ENCODE results near the gene TERT. TPM values are rescaled to one million over a fixed set of nuclear protein-coding genes. Genes with fewer than 3 reads are reported as not detected.
"Not testable (repeated sequence)": the region's sequence is repeated elsewhere in the genome, so short reads cannot be mapped to it uniquely, and the experiment has no call there.

TERT gene
- total RNA-seq, 2 donors from 2014 or later, result not detected

- Histone ChIP-seq H3K36me3 (no peaks in the 10 kb centered on the region), H3K27me3 (replicated peaks; ENCODE audit: insufficient read depth) (no peaks in the 10 kb centered on the region), H3K9me3 (peaks cover 5% of the 10 kb centered on the region), H3K4me1 (ENCODE audit: control insufficient read depth in 1 of 2, low read depth in 2 of 2) (no peaks in the 10 kb centered on the region), H3K27ac (no peak overlapping the region), H3K4me3 (no peak overlapping the region)
- ATAC-seq (ENCODE audit: insufficient number of reproducible peaks, low FRiP score, low read depth), result no peak
- TF ChIP-seq CTCF (IDR thresholded peaks at IDR 0.05), result no peak
- no peak for DNase-seq (ENCODE audit: low spot score)
Measured at GRCh38 chr5:1288439-1289335, 6.2 kb downstream of the TERT start.

GRCh38 chr5:1285883-1286291, 9.0 kb downstream of the TERT start:
- no peak overlapping the region for H3K27ac ChIP-seq
- peaks cover 5% of the 10 kb centered on the region for H3K9me3 ChIP-seq
- H3K4me1 ChIP-seq (ENCODE audit: control insufficient read depth in 1 of 2, low read depth in 2 of 2), result no peaks in the 10 kb centered on the region
- no peak for TF ChIP-seq CTCF (IDR thresholded peaks at IDR 0.05)
- ATAC-seq (ENCODE audit: insufficient number of reproducible peaks, low FRiP score, low read depth) (no peak), DNase-seq (ENCODE audit: low spot score) (no peak)
- no peak overlapping the region for H3K4me3 ChIP-seq
- H3K27me3 ChIP-seq (replicated peaks; ENCODE audit: insufficient read depth), result no peaks in the 10 kb centered on the region
- no peaks in the 10 kb centered on the region for H3K36me3 ChIP-seq

- no peak for TF ChIP-seq CTCF (IDR thresholded peaks at IDR 0.05)
- no peaks in the 10 kb centered on the region for H3K4me1 ChIP-seq (ENCODE audit: control insufficient read depth in 1 of 2, low read depth in 2 of 2)
- no peak overlapping the region for H3K4me3 ChIP-seq
- no peak overlapping the region for H3K27ac ChIP-seq
- H3K36me3 ChIP-seq, result no peaks in the 10 kb centered on the region
- H3K27me3 ChIP-seq (replicated peaks; ENCODE audit: insufficient read depth), result no peaks in the 10 kb centered on the region
- H3K9me3 ChIP-seq, result peaks cover 5% of the 10 kb centered on the region
- DNase-seq (ENCODE audit: low spot score) (no peak), ATAC-seq (ENCODE audit: insufficient number of reproducible peaks, low FRiP score, low read depth) (no peak)
Measured at GRCh38 chr5:1285141-1285540, 9.7 kb downstream of the TERT start.

- not testable (repeated sequence) for H3K9me3 ChIP-seq; H3K4me3 ChIP-seq; DNase-seq (ENCODE audit: low spot score); H3K36me3 ChIP-seq; H3K27me3 ChIP-seq (replicated peaks; ENCODE audit: insufficient read depth); ATAC-seq (ENCODE audit: insufficient number of reproducible peaks, low FRiP score, low read depth); H3K27ac ChIP-seq; H3K4me1 ChIP-seq (ENCODE audit: control insufficient read depth in 1 of 2, low read depth in 2 of 2)
Measured at GRCh38 chr5:1284336-1284970, 10.4 kb downstream of the TERT start.

- not testable (repeated sequence) for H3K9me3 ChIP-seq; H3K36me3 ChIP-seq; DNase-seq (ENCODE audit: low spot score); H3K27me3 ChIP-seq (replicated peaks; ENCODE audit: insufficient read depth); ATAC-seq (ENCODE audit: insufficient number of reproducible peaks, low FRiP score, low read depth); H3K4me1 ChIP-seq (ENCODE audit: control insufficient read depth in 1 of 2, low read depth in 2 of 2); H3K4me3 ChIP-seq; H3K27ac ChIP-seq
Measured at GRCh38 chr5:1283729-1284041, 11.2 kb downstream of the TERT start.

- not testable (repeated sequence) for H3K4me3 ChIP-seq; H3K36me3 ChIP-seq; H3K27ac ChIP-seq; H3K9me3 ChIP-seq; H3K4me1 ChIP-seq (ENCODE audit: control insufficient read depth in 1 of 2, low read depth in 2 of 2); ATAC-seq (ENCODE audit: insufficient number of reproducible peaks, low FRiP score, low read depth); H3K27me3 ChIP-seq (replicated peaks; ENCODE audit: insufficient read depth); DNase-seq (ENCODE audit: low spot score)
Measured at GRCh38 chr5:1282993-1283728, 11.7 kb downstream of the TERT start.

Data from thoracic aorta (tissue), 2 donors.